ENCODE results near the gene PEX16.

- no peak for TF ChIP-seq POLR2AphosphoS5 (IDR thresholded peaks at IDR 0.05; ENCODE audit: low read depth, low read length)
- TF ChIP-seq, protein P1, sequence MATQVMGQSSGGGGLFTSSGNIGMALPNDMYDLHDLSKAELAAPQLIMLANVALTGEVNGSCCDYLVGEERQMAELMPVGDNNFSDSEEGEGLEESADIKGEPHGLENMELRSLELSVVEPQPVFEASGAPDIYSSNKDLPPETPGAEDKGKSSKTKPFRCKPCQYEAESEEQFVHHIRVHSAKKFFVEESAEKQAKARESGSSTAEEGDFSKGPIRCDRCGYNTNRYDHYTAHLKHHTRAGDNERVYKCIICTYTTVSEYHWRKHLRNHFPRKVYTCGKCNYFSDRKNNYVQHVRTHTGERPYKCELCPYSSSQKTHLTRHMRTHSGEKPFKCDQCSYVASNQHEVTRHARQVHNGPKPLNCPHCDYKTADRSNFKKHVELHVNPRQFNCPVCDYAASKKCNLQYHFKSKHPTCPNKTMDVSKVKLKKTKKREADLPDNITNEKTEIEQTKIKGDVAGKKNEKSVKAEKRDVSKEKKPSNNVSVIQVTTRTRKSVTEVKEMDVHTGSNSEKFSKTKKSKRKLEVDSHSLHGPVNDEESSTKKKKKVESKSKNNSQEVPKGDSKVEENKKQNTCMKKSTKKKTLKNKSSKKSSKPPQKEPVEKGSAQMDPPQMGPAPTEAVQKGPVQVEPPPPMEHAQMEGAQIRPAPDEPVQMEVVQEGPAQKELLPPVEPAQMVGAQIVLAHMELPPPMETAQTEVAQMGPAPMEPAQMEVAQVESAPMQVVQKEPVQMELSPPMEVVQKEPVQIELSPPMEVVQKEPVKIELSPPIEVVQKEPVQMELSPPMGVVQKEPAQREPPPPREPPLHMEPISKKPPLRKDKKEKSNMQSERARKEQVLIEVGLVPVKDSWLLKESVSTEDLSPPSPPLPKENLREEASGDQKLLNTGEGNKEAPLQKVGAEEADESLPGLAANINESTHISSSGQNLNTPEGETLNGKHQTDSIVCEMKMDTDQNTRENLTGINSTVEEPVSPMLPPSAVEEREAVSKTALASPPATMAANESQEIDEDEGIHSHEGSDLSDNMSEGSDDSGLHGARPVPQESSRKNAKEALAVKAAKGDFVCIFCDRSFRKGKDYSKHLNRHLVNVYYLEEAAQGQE (IDR thresholded peaks at IDR 0.05; ENCODE audit: insufficient read depth in 1 of 2, low read depth in 2 of 2, low read length in 2 of 2) = no peak
- TF ChIP-seq TAF1 (IDR thresholded peaks at IDR 0.05; ENCODE audit: borderline replicate concordance, insufficient read depth, low read length) = no peak
- no peak for TF ChIP-seq SIN3A (IDR thresholded peaks at IDR 0.05; ENCODE audit: borderline replicate concordance, insufficient read depth, low read length)
- TF ChIP-seq FOXP2 (optimal IDR thresholded peaks at IDR 0.05; ENCODE audit: borderline replicate concordance, extremely low read depth, extremely low read length, insufficient read depth) = no peak
These were observed 16.3 kb upstream of the PEX16 start for GRCh38 chr11:45933846-45934579.
